ENCODE measurements around the gene RIPOR3.

- TF ChIP-seq, protein P1, sequence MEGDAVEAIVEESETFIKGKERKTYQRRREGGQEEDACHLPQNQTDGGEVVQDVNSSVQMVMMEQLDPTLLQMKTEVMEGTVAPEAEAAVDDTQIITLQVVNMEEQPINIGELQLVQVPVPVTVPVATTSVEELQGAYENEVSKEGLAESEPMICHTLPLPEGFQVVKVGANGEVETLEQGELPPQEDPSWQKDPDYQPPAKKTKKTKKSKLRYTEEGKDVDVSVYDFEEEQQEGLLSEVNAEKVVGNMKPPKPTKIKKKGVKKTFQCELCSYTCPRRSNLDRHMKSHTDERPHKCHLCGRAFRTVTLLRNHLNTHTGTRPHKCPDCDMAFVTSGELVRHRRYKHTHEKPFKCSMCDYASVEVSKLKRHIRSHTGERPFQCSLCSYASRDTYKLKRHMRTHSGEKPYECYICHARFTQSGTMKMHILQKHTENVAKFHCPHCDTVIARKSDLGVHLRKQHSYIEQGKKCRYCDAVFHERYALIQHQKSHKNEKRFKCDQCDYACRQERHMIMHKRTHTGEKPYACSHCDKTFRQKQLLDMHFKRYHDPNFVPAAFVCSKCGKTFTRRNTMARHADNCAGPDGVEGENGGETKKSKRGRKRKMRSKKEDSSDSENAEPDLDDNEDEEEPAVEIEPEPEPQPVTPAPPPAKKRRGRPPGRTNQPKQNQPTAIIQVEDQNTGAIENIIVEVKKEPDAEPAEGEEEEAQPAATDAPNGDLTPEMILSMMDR (conservative IDR thresholded peaks at IDR 0.05; ENCODE audit: low read length), result peak; percentile 57
- no peak for TF ChIP-seq EZH2phosphoT487 (IDR thresholded peaks at IDR 0.05; ENCODE audit: borderline replicate concordance, low read depth, low read length)
Measured at GRCh38 chr20:50646483-50646996, 44.8 kb downstream of the RIPOR3 start.

Data from OCI-LY7 (cell line).